Forelimb muscle (tissue), 1 donor: Measurements from ENCODE around the gene PSMB9. TPM values are rescaled to one million over a fixed set of nuclear protein-coding genes. Genes with fewer than 3 reads are reported as not detected.
"Not testable (repeated sequence)": the region's sequence is repeated elsewhere in the genome, so short reads cannot be mapped to it uniquely, and the experiment has no call there.

Source experiments
- DNase-seq: peaks from one replicate; pipeline ENCODE4 v3.0.0-alpha.2; 2013; ENCODE audit warnings: low read depth
- polyA plus RNA-seq: library from polyadenylated mRNA; unstranded; fragments of 120-200 nt; gene quantifications from one replicate; pipeline ENCODE4 v1.2.1, GENCODE V29; 2013; ENCODE audit not compliant: insufficient read length

Gene PSMB9
- 4.1 TPM for polyA plus RNA-seq

- peak; percentile 88 for DNase-seq
These were observed at the start of gene PSMB9, which contains the start of gene TAP1 for GRCh38 chr6:32853541-32854375. PSMB9 (plus strand) TSS chr6:32854192; CDS start chr6:32854230, 38 bp downstream. TAP1 (minus strand) TSS chr6:32853704; CDS start chr6:32853636, 68 bp downstream.

- DNase-seq, result not testable (repeated sequence)
These were observed 48.6 kb upstream of the PSMB9 start for GRCh38 chr6:32805404-32805803.

- no peak for DNase-seq
These were observed 46.9 kb upstream of the PSMB9 start for GRCh38 chr6:32807020-32807580.

GRCh38 chr6:32809171-32809570 is 44.8 kb upstream of the PSMB9 start:
- DNase-seq, result no peak

- no peak for DNase-seq
These were observed 39.8 kb upstream of the PSMB9 start for GRCh38 chr6:32814145-32814544.

- no peak for DNase-seq
These were observed 38.9 kb upstream of the PSMB9 start for GRCh38 chr6:32815115-32815514.

- DNase-seq, result no peak
These were observed 38.0 kb upstream of the PSMB9 start for GRCh38 chr6:32815996-32816395.

- no peak for DNase-seq
These were observed 37.2 kb upstream of the PSMB9 start, which contains the start of gene HLA-DOB for GRCh38 chr6:32816746-32817204. HLA-DOB (minus strand) TSS chr6:32817002; CDS start chr6:32816951, 51 bp downstream.

- no peak for DNase-seq
These were observed 35.1 kb upstream of the PSMB9 start for GRCh38 chr6:32818867-32819266.

- no peak for DNase-seq
These were observed 34.3 kb upstream of the PSMB9 start for GRCh38 chr6:32819729-32820128.

- DNase-seq, result no peak
These were observed 28.0 kb upstream of the PSMB9 start for GRCh38 chr6:32825966-32826365.

GRCh38 chr6:32827025-32827424 is 27.0 kb upstream of the PSMB9 start:
- DNase-seq, result no peak

- no peak for DNase-seq
These were observed 24.5 kb upstream of the PSMB9 start for GRCh38 chr6:32829495-32829894.

- DNase-seq, result no peak
These were observed 24.0 kb upstream of the PSMB9 start for GRCh38 chr6:32830017-32830416.

GRCh38 chr6:32830936-32831335 is 23.1 kb upstream of the PSMB9 start:
- no peak for DNase-seq

- DNase-seq, result no peak
These were observed 21.5 kb upstream of the PSMB9 start for GRCh38 chr6:32832535-32832934.

GRCh38 chr6:32833664-32834063 is 20.3 kb upstream of the PSMB9 start:
- DNase-seq, result no peak

- no peak for DNase-seq
These were observed 18.7 kb upstream of the PSMB9 start for GRCh38 chr6:32835167-32835893.

GRCh38 chr6:32836873-32837272 is 17.1 kb upstream of the PSMB9 start:
- DNase-seq, result no peak

GRCh38 chr6:32837651-32838113 is 16.3 kb upstream of the PSMB9 start:
- no peak for DNase-seq

GRCh38 chr6:32838114-32838958 is 15.7 kb upstream of the PSMB9 start, which contains the start of gene TAP2:
TAP2 (minus strand) TSS chr6:32838739; CDS start chr6:32838233, 506 bp downstream.
- peak; percentile 83 for DNase-seq
